Panc1 (cell line): Measurements from ENCODE around the gene TP53AIP1. TPM values are rescaled to one million over a fixed set of nuclear protein-coding genes. Genes with fewer than 3 reads are reported as not detected.
A peak's percentile ranks its signal among the peaks of the same experiment; 100 is the strongest.

ENCODE experiments used
- ATAC-seq: fragments of 200-7000 bp; cut with Tn5 transposase; 2 replicates; pipeline ENCODE4 v1.9.1; 2020; ENCODE audit warnings: mild to moderate bottlenecking, moderate library complexity
- BruUV-seq: library from RNA; stranded (reverse); fragments of 400-500 nt; replicated peaks from 2 replicates; lab custom pipeline; 2021; lab: Mats Ljungman, UMichigan
- CTCF ChIA-PET: fragments of 300-600 bp; sonication (Branson Sonifier 250); formaldehyde crosslinking; loops from one replicate; lab custom pipeline; 2022; ENCODE audit warnings: antibody characterized with exemption; lab: Charles Lee
- POLR2A ChIA-PET: fragments of 300-600 bp; sonication (Branson Sonifier 250); formaldehyde crosslinking; loops from one replicate; lab custom pipeline; 2022; ENCODE audit warnings: antibody characterized with exemption; lab: Charles Lee
- DNase-seq: peaks from one replicate; pipeline ENCODE4 v3.0.0-alpha.2; 2010; ENCODE audit warnings: low read depth, low spot score
- H3K27ac ChIP-seq: 2 replicates; pipeline ENCODE4 v1.5.1; 2011; ENCODE audit warnings: mild to moderate bottlenecking, low read length, inconsistent platforms
- H3K27me3 ChIP-seq: fragments of 200-500 bp; sonication (Bioruptor generic); 2 replicates; pipeline ENCODE4 v1.6.0; 2014; ENCODE audit warnings: low read length, inconsistent platforms; ENCODE audit not compliant: control insufficient read depth, insufficient read depth
- H3K36me3 ChIP-seq: fragments of 200-500 bp; sonication (Bioruptor generic); 2 replicates; pipeline ENCODE4 v1.5.1; 2014; ENCODE audit warnings: inconsistent platforms, mild to moderate bottlenecking, low read length, moderate library complexity; ENCODE audit not compliant: control insufficient read depth, insufficient read depth
- H3K4me1 ChIP-seq: 2 replicates; pipeline ENCODE4 v1.5.1; 2011; ENCODE audit warnings: inconsistent platforms, mild to moderate bottlenecking, low read length, moderate library complexity; ENCODE audit not compliant: control insufficient read depth, insufficient read depth
- H3K4me3 ChIP-seq, 2 experiments: 2 replicates each; pipeline ENCODE4 v1.5.1; 2011 to 2012; ENCODE audit warnings: low read depth in 2 of 2, low read length in 2 of 2, mild to moderate bottlenecking in 2 of 2, inconsistent platforms in 1 of 2, moderate library complexity in 1 of 2
- H3K9me3 ChIP-seq: fragments of 200-500 bp; sonication (Bioruptor generic); 2 replicates; pipeline ENCODE4 v1.5.1; 2014; ENCODE audit warnings: low read depth, mild to moderate bottlenecking, inconsistent platforms, low read length, moderate library complexity; ENCODE audit not compliant: control insufficient read depth, insufficient read depth
- POLR2AphosphoS5 ChIP-seq: IDR thresholded peaks from 2 replicates; pipeline ENCODE4 v1.6.1; 2012; ENCODE audit warnings: mild to moderate bottlenecking, low read depth, low read length, moderate library complexity
- SIN3A ChIP-seq: IDR thresholded peaks from 2 replicates; pipeline ENCODE4 v1.6.1; 2012; ENCODE audit warnings: low read depth, mild to moderate bottlenecking, low read length, moderate library complexity, borderline replicate concordance; ENCODE audit not compliant: insufficient read depth
- TCF7L2 ChIP-seq: IDR thresholded peaks from 2 replicates; pipeline ENCODE4 v1.6.1; 2011; ENCODE audit warnings: mild to moderate bottlenecking, low read depth, low read length, inconsistent platforms
- in situ Hi-C: cut with HindIII; loops from 2 replicates; pipeline ENCODE4 v1.10.0; 2016; ENCODE audit warnings: low sequenced_read_pairs, low pct_unique_long_range_greater_than_20kb
- intact Hi-C: fragments of 100-400 bp; cut with micrococcal nuclease; formaldehyde crosslinking; loops from one replicate; pipeline ENCODE4 v1.10.0; 2022; ENCODE audit not compliant: unreplicated experiment
- total RNA-seq: library from RNA; stranded (reverse); gene quantifications from one replicate; pipeline ENCODE4 v1.2.1, GENCODE V29; 2021; ENCODE audit not compliant: unreplicated experiment
- TF ChIP-seq, protein P1 (sequence below), 2 experiments: IDR thresholded peaks; 2 replicates each; pipeline ENCODE4 v1.6.1; 2011 to 2012; ENCODE audit warnings: low read depth in 2 of 2, control low read depth in 1 of 2, low read length in 1 of 2, mild to moderate bottlenecking in 1 of 2, moderate library complexity in 1 of 2; ENCODE audit not compliant: insufficient read depth in 1 of 2
- TF ChIP-seq, protein P2 (sequence below): fragments of 450-650 bp; IDR thresholded peaks from 2 replicates; pipeline ENCODE4 v1.5.1; 2017; ENCODE audit warnings: mild to moderate bottlenecking

TP53AIP1 gene
- total RNA-seq, 1 experiment from 2014 or later = 0.08 TPM

DNA sequence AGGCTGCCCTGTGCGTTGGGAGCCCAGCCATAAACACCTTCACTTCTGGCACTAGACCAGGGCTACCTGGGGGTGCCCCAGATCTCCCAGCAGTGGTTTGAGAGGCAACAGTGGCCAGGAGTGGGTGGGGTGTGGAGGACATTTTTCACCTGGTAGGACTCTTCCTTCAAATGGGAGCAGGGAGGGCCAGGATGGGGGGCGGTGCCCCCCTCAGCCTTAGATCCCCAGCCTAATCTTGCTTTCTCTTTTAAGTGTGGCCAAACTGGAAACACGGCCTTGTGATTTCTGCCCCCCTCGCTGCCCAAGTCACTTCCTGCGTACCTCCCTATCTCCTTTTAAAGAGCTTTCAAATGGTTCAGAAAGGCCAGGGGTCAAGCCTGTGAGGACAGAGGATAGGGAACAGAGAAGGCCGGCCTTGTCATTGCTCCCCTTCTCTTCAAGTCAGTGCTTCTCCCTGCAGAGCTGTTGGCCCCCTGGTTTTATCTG lies 50.7 kb downstream of the TP53AIP1 start:
- Histone ChIP-seq H3K27me3 (peaks cover 16% of the 10 kb centered on the region), H3K4me3 (no peak overlapping the region), H3K36me3 (no peaks in the 10 kb centered on the region), H3K27ac (no peak overlapping the region), H3K4me1 (no peaks in the 10 kb centered on the region), H3K9me3 (no peaks in the 10 kb centered on the region)
- ATAC-seq (no peak), DNase-seq (no peak)
- ChIA-PET CTCF (interaction anchor here (1.3 kb wide), 1 partner anchor 65 kb away, joined by 5 read pairs; no protein-coding TSS in a partner anchor), POLR2A (no interaction called here)
- in situ Hi-C loops (no loop called here), intact Hi-C loops (no loop called here)
- TF ChIP-seq SIN3A = no peak
- no peak for TF ChIP-seq TCF7L2
- TF ChIP-seq, protein P1, sequence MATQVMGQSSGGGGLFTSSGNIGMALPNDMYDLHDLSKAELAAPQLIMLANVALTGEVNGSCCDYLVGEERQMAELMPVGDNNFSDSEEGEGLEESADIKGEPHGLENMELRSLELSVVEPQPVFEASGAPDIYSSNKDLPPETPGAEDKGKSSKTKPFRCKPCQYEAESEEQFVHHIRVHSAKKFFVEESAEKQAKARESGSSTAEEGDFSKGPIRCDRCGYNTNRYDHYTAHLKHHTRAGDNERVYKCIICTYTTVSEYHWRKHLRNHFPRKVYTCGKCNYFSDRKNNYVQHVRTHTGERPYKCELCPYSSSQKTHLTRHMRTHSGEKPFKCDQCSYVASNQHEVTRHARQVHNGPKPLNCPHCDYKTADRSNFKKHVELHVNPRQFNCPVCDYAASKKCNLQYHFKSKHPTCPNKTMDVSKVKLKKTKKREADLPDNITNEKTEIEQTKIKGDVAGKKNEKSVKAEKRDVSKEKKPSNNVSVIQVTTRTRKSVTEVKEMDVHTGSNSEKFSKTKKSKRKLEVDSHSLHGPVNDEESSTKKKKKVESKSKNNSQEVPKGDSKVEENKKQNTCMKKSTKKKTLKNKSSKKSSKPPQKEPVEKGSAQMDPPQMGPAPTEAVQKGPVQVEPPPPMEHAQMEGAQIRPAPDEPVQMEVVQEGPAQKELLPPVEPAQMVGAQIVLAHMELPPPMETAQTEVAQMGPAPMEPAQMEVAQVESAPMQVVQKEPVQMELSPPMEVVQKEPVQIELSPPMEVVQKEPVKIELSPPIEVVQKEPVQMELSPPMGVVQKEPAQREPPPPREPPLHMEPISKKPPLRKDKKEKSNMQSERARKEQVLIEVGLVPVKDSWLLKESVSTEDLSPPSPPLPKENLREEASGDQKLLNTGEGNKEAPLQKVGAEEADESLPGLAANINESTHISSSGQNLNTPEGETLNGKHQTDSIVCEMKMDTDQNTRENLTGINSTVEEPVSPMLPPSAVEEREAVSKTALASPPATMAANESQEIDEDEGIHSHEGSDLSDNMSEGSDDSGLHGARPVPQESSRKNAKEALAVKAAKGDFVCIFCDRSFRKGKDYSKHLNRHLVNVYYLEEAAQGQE (IDR thresholded peaks at IDR 0.05; ENCODE audit: insufficient read depth in 1 of 2, low read depth in 2 of 2, low read length in 1 of 2) = no peak
- TF ChIP-seq, protein P2, sequence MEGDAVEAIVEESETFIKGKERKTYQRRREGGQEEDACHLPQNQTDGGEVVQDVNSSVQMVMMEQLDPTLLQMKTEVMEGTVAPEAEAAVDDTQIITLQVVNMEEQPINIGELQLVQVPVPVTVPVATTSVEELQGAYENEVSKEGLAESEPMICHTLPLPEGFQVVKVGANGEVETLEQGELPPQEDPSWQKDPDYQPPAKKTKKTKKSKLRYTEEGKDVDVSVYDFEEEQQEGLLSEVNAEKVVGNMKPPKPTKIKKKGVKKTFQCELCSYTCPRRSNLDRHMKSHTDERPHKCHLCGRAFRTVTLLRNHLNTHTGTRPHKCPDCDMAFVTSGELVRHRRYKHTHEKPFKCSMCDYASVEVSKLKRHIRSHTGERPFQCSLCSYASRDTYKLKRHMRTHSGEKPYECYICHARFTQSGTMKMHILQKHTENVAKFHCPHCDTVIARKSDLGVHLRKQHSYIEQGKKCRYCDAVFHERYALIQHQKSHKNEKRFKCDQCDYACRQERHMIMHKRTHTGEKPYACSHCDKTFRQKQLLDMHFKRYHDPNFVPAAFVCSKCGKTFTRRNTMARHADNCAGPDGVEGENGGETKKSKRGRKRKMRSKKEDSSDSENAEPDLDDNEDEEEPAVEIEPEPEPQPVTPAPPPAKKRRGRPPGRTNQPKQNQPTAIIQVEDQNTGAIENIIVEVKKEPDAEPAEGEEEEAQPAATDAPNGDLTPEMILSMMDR = no peak
- no peak for TF ChIP-seq POLR2AphosphoS5
- no TSS peak for BruUV-seq

DNA sequence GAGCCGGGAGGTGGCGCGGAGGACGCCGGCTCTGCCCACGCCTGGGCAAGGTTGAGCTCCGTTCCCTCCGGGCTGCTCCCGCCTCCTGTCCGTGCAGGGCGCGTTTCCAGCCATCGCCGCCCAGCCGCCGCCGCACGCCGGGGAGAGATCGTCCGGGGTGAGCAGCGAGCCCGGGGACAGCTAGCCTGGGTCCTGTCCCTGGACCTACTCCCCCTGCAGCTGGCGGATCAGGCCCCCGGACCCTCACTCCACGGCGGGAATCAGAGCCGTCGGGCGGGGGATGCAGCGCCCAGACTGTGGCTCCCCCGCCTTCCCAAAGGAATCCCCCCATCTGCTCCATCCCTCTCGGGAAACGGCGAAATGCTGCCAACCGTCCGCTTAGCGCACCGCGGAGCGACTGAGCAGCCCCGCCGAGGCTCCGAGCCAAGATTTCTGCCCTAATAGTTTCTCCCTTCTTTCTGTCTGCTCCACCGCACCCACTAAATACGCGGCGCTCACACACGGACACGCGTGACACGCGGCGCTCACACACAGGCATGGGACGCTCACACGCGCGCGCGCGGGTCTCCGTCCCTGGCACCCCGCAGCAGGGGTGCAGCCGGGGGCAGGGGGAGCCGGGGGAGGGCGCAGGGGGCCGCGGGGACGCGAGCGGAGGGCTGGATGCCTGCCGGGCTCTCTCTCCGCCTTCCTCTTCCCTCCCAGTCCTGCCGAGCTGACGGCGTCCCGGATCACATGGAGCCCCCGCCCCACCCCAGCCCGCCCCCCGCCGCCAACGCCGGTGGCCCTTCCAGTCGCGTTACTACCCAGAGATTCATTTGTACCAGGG lies 51.9 kb downstream of the TP53AIP1 start, which contains the start of gene KCNJ5:
Gene KCNJ5, plus strand, starts transcription at position 814 of the 826 bp plus-strand sequence. CDS start 19,918 bp downstream, outside the sequence.
- CTCF ChIA-PET = interaction anchor here (1.1 to 1.3 kb wide), 2 partner anchors 16 to 66 kb away, joined by 4 to 7 read pairs; no protein-coding TSS in a partner anchor
- in situ Hi-C loops = no loop called here

More for the DNA sequence above, 51.9 kb downstream of the TP53AIP1 start, which contains the start of gene KCNJ5:
- Histone ChIP-seq H3K4me3 (peak within 1 kb of the TSS; percentile 46 to 57), H3K4me1 (no peaks in the 10 kb centered on the region), H3K27me3 (peaks cover 16% of the 10 kb centered on the region), H3K9me3 (no peaks in the 10 kb centered on the region), H3K36me3 (no peaks in the 10 kb centered on the region), H3K27ac (no peak within 1 kb of the TSS; the same call in 1 of the 2 replicates)
- intact Hi-C loops = no loop called here
- ATAC-seq (peak; percentile 70), DNase-seq (no peak)
- TF ChIP-seq POLR2AphosphoS5 = no peak
- TF ChIP-seq, protein P2 = no peak
- TF ChIP-seq TCF7L2 = no peak
- BruUV-seq = no TSS peak
- POLR2A ChIA-PET = no interaction called here
